NOMO-1 treated with dmso at 0.1 percent for 144 hours (cell line): ENCODE results near the gene SYNE2.
"Not testable (repeated sequence)": the region's sequence is repeated elsewhere in the genome, so short reads cannot be mapped to it uniquely, and the experiment has no call there.

Experiments used
- DNase-seq: peaks from one replicate; lab custom pipeline; 2025; ENCODE audit not compliant: unreplicated experiment; lab: John Stamatoyannopoulos, UW

The SYNE2 gene

GRCh38 chr14:64118892-64119291 lies 266.1 kb downstream of the SYNE2 start:
- DNase-seq, result no peak

- no peak for DNase-seq
Observed at GRCh38 chr14:64119500-64119899, 266.7 kb downstream of the SYNE2 start.

DNA sequence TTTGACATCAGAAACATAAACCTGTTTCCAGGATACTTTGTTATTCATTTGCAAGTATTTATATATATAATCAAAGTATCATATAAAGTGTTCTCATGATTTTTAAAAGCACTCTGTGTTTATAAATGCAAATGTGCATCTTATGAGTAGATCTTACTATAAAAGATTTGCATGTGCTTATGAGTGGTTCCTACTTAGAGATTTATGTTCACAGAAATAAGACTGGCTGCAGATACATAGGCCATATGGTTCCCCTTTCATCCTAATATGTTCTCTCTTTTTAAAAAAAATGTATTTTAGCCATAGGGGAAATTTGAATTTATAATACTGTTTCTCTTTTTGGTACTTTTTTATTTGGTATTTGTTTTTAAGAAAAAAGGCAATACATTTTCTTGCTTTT lies 267.2 kb downstream of the SYNE2 start:
- no peak for DNase-seq

GRCh38 chr14:64123241-64123822 lies 270.5 kb downstream of the SYNE2 start:
- no peak for DNase-seq

GRCh38 chr14:64125270-64125669 lies 272.5 kb downstream of the SYNE2 start:
- DNase-seq, result no peak

DNA sequence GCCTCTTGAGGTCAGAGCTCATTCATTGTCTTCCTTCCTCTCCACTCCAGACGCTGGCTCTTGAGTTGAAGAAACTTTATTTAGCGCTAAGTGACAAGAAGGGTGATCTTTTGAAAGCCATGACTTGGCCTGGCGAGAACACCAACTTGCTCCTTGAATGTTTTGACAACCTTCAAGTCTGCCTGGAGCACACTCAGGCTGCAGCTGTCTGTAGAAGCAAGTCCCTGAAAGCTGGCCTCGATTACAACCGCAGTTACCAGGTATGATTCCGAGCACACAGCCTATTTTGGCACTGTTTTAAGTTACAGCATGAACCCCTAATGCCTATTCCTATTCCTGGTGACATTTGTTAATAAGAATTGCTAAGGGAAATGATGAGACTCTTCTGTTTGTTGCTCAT lies 273.7 kb downstream of the SYNE2 start:
- DNase-seq, result no peak

GRCh38 chr14:64137657-64138290 lies 285.0 kb downstream of the SYNE2 start:
- no peak for DNase-seq

DNA sequence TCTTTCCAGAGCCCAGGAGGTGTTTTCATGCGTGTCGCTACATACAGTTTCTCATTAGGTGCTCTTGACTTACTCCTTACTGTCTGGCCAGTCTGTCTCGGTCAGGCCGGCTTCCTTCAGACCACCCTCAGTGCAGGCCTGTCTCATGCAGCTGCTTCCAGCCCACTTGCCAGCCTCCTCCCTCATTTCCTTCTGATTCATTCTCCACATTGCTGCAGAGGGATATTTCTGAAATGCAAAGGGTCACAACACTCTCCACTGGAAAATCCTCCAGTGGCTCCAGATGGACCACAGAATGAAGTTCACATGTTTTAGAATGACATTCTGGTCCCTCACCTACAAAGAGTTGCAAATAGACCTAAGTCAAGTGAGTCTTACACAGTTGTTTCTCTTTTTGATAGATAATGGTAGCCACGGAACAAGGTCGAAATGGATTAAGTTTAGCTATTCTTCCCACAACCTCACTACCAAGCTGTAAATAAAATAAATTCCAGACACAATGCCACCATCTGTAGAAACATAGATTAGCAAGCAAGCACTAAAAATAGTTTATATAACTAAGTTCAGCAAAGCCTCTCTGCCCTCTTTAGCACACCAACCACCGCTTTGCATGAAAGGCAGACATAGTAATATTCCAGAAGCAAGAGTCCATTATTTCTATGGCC lies 294.5 kb downstream of the SYNE2 start:
- DNase-seq, result no peak

- DNase-seq, result no peak
Observed at GRCh38 chr14:64149921-64150320, 297.1 kb downstream of the SYNE2 start.

DNA sequence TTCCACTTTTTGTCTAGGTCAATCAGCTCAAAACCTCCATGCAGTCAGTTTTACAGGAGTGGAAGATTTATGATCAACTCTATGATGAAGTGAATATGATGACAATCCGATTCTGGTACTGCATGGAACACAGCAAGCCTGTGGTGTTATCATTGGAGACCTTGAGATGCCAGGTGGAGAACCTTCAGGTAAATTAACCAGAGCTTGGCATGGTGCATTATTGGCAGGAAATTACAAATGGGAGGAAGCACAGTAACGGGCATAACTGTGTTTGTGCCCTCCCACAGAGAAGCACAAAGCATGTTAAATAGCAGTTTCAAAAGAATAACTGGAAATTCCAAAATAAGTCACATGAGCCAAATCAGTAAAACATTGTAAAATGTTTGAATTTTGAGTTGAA lies 305.8 kb downstream of the SYNE2 start:
- no peak for DNase-seq

DNA sequence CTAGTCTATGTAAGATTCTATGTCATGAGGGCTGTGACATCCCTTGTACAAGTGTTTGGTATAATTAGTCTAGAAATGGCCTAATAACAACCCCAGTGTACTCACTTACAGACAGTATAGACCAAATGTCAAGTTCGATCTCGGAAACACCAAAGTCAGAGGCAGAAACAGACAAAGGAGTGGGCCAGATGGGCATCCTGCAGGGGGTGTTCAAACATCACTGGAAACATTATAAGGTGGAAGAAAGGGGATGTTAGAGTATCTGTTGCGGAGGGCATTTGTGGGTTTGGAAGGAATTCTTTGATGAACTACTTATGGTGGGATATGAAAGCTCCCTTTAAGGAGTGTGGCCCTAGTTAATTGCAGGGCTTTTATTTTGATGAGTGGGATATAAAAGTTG lies 306.8 kb downstream of the SYNE2 start:
- no peak for DNase-seq

DNA sequence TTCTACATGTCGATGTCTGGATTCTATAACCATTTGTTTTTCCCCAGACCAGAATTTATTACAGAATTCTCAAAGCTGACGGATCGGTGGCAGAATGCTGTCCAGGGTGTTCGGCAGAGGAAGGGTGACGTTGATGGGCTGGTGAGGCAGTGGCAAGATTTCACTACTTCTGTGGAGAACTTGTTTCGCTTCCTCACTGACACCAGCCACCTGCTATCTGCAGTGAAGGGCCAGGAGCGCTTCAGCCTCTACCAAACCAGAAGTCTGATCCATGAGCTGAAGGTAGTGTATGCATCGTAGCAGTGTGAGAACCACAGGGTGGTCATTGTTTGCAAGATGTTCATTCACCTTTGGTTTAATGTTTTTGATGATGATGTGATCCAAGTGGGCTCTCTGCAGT lies 317.4 kb downstream of the SYNE2 start:
- DNase-seq, result peak; percentile 10

DNA sequence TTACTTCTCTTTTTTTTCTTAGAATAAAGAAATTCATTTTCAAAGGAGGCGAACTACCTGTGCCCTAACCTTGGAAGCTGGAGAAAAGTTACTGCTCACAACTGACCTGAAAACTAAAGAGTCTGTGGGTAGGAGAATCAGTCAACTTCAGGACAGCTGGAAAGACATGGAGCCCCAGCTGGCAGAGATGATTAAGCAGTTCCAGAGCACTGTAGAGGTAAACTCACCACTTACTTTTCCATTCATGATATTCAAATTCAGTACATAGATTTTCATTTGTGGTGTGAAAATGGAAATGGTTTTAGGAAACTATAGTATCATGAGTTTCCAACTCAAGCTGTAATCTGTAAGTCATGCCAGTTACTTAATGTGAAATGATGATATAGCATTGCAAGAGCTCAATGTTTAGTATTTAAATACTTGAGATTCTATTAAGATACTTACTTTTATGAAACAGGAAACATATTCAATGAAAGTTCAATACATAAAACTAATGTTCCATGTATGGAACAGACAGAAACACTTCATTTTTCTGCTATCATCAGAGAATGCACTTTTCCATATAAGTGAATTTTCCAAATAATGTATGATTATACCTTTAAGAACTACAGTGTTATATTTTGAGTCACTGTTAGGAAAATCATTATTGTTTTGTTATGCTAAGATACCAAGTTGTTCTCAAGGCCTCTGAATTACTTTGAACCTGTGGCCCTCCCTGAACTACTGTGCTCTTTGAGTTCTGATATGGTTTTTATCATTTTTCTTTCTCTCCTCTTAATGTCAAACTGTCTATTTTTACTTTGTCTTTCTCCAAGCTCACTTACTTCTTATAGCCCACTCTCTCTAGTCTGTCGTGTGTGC lies 322.3 kb downstream of the SYNE2 start:
- no peak for DNase-seq

DNA sequence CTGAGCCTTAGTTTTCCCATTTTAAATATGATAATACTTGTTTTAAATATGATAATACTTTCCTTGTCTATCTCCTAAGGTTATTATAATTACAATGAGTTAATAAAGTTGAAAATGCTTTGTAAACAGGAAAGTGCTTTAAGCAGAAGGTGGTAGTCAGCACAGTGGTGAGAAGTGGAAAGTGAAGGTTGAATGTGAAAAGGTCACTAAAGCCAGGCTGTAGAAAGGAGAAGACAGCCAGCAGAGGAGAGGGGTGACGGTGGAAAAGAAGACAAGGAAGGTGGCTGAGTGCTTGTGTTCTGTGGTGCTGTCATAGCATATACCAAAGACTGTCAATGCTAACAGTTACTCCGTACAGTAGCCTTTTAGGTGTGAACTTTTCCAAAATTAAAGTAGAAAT lies 323.5 kb downstream of the SYNE2 start:
- no peak for DNase-seq

DNA sequence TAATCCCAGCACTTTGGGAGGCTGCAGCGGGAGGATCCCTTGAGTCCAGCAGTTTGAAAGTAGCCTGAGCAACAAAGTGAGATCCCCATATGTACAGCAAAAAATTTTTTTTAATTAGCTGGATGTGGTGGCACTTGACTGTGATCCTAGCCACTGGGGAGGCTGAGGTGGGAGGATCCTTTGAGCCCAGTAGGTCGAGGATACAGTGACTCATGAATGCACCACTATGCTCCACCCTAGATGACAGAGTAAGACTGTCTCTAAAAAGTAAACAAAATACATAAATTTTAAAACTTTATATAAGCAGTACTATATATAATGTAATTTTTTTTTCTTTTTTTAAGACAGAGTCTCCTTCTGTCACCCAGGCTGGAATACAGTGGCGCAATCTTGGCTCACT lies 326.0 kb downstream of the SYNE2 start:
- no peak for DNase-seq

- DNase-seq, result not testable (repeated sequence)
Observed at GRCh38 chr14:64182908-64183307, 330.1 kb downstream of the SYNE2 start.

- no peak for DNase-seq
Observed at GRCh38 chr14:64184103-64184729, 331.4 kb downstream of the SYNE2 start.

- no peak for DNase-seq
Observed at GRCh38 chr14:64185184-64185583, 332.4 kb downstream of the SYNE2 start.

DNA sequence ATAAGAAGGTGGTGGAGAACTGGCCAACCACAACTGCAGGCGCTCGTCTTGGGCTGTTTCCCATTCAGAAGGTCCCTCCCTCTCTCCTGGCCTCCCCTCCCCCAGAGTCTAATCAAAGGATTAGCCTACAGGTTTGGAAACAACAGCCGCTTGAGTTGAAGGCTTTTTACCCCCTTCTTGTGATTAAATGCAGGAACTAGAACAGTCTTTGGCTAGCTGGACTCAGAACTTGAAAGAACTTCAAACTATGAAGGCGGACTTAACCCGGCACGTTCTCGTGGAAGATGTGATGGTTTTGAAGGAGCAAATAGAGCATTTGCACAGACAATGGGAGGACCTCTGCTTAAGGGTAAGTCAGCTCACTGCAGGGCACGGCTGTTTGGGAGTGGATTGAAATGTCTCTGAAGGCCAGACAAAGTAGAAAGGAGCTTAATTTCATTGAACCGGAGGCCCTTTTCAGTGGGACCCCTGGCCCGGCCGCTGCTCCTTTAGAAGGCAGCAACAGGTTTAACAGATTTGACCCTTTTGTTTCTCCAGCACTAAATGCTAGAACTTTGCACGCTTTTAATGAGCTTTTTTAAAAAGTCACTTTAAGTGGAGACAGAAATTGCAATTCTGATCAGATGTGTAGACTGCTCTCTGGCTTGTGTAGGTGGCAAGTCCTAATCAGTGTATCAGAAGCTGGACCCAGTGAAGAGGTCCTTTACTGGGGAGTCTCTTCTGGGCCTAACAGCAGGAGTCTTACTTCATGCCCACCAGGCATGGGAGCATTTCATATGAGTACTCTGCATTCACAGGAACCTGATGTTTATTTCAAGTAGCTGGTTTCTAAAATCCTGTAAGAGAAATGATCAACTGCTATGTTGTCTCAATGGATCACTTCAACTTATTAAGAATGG lies 333.7 kb downstream of the SYNE2 start:
- no peak for DNase-seq

DNA sequence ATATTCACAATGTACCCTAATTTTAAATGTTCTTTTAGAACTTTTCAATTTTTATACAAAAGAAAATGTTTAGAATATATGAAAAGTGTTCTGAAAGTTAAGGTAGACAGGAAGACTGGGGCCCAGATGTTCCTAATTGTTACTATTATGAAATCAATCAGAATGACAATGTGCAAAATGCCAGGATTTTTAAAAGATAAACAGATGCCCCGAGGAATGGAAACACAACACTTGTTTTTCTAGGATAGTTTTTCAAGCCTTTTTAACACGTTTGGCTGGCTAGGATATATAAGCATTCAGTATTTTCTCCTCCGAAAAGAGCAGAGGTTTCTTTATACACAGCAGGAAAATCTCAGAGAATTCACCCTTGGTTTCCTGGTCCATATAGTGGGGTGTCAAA lies 334.5 kb downstream of the SYNE2 start:
- DNase-seq, result no peak
